Thyroid gland (tissue), 4 donors: ENCODE results near the gene PALMD.

Experiments used
- CTCF ChIP-seq, 6 experiments: fragments of 200-600 bp in 3 of 6; fragments of 450-650 bp in 3 of 6; sonication (generic) in 3 of 6; IDR thresholded peaks; one replicate each; pipeline ENCODE4 v1.5.1; 2016 to 2019; ENCODE audit warnings: antibody characterized with exemption in 6 of 6, mild to moderate bottlenecking in 2 of 6, inconsistent platforms in 1 of 6, moderate library complexity in 1 of 6
- POLR2A ChIP-seq, 2 donors: fragments of 450-650 bp; IDR thresholded peaks; one replicate each; pipeline ENCODE4 v1.6.1; 2017; ENCODE audit warnings: antibody characterized with exemption in 2 of 2, mild to moderate bottlenecking in 2 of 2, moderate library complexity in 1 of 2

- TF ChIP-seq CTCF (IDR thresholded peaks at IDR 0.05): no peak
- TF ChIP-seq POLR2A (IDR thresholded peaks at IDR 0.05): no peak
These were observed 42.0 kb upstream of the PALMD start for GRCh38 chr1:99603699-99604560.
